AG20443 (cell line): ENCODE measurements around the gene LIMS2.
A peak's percentile ranks its signal among the peaks of the same experiment; 100 is the strongest.

Experiments used
- DNase-seq: peaks from one replicate; pipeline ENCODE4 v3.0.0; 2012; ENCODE audit warnings: low spot score, mixed read lengths

The LIMS2 gene

DNA sequence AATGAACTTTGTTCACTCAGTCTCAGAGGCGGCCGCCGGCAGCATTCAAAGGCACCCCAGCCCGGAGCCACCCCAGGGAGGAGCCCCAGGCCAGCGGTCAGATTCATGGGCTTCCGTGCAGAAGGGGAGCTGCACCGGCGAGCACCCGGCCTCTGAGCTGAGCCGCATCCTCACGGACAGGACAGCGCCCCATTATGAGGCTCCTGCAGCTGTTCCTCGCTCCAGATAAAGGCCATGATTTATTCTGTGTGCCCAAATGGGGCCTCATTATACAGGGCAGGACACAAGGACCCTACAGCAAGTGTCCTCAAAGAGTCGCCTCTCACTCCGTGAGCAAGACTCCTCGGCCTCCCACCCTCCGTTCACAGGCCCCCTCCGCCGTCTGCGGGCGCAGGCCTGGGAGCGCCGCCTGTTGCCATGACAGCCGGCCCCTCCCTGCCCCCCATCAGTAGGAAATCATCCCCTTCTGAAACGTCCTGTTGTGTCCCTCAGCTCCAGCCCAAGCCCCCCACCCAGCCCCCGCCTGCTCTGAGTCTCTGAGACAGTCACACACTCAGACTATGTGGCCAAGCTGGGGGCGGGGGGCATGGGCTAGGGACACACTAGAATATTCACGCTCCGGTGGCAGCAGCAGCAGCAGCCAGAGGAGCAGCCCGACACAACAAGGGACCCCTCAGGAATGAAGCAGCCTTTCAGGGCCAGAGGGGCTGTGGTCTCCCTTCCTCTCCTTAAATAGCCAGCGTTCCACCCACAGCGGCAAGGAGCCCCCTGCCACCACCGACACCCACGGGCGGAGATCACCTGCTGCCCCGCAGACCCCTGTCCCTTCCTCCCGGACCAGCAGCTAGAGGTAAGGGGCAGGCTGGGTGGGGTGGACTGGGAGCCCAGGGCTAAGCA is 29.7 kb downstream of the LIMS2 start, which contains the start of gene GPR17:
GPR17 (plus strand) TSS at position 759 of the 897 bp plus-strand sequence. CDS start 4,583 bp downstream, outside the sequence.
- DNase-seq: no peak

DNA sequence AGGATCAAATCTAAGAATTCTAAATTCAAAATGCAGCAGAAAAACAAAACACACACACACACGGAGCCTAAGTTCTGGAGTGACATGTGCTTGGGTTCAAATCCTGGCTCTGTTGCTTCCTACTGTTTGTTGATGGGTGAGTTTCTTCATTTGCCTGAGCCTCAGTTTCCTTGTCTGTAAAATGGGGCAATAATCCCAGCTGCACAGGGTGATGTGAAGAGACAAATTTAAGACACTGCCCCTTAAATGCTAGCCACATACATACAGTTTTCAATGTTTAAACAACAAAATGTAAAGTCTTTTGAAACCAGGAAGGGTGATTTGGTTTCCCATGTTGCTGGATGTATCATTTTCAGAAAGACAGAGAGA is 30.3 kb downstream of the LIMS2 start:
- DNase-seq: no peak

GRCh38 chr2:127644066-127645025 is 31.0 kb downstream of the LIMS2 start:
- DNase-seq: no peak

DNA sequence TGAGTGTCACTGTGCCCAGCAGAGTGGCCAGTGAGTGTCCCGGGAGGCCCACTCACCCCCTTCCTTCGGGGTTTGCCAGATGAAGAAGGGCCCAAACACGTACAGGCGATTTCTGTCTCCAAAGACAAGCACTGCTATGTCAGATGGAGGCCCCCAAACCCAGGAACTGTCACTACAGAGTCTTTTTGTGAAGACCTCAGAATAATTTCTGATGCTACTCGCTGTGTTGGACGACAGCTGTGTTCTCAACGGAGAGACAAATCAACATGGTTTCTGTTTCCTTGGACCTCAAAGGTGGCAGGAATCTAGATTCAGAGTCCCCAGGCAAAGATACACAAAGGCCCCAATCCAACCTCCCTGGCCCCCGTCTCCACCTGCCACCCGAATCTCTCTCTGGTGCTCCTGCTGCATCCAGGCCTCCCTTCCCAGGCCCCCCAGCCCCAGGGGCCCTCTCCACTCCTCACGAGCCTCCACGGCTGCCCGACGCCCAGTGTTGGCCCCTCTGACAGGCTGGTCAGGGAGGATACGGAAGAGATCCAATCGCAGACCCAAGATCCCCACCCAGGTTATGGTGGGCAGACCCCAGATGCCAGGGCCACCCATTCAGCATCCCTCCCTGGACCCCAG is 31.8 kb downstream of the LIMS2 start:
- no peak for DNase-seq

GRCh38 chr2:127642706-127643438 is 32.5 kb downstream of the LIMS2 start:
- DNase-seq: no peak

GRCh38 chr2:127641846-127642507 is 33.4 kb downstream of the LIMS2 start:
- DNase-seq: no peak

DNA sequence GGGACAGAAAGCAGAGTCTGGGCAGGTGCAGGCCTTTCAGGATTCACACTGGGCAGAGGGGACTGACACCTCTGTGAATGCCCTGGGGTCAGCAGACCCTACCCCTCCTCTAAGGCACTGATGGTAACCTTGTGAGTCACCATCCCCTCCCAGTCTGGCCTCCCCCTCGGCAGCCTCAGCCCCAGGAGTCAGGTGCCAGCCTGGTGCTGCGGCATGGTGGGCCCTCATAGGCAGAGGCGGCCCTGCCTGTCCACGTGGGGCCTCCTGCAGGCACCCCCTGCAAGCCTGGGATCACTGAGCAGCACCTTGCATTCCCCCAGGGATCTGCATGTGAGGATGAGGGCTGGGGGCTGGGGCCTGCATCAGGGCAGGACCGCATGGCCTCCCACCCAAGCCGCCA is 34.2 kb downstream of the LIMS2 start:
- DNase-seq: no peak

DNA sequence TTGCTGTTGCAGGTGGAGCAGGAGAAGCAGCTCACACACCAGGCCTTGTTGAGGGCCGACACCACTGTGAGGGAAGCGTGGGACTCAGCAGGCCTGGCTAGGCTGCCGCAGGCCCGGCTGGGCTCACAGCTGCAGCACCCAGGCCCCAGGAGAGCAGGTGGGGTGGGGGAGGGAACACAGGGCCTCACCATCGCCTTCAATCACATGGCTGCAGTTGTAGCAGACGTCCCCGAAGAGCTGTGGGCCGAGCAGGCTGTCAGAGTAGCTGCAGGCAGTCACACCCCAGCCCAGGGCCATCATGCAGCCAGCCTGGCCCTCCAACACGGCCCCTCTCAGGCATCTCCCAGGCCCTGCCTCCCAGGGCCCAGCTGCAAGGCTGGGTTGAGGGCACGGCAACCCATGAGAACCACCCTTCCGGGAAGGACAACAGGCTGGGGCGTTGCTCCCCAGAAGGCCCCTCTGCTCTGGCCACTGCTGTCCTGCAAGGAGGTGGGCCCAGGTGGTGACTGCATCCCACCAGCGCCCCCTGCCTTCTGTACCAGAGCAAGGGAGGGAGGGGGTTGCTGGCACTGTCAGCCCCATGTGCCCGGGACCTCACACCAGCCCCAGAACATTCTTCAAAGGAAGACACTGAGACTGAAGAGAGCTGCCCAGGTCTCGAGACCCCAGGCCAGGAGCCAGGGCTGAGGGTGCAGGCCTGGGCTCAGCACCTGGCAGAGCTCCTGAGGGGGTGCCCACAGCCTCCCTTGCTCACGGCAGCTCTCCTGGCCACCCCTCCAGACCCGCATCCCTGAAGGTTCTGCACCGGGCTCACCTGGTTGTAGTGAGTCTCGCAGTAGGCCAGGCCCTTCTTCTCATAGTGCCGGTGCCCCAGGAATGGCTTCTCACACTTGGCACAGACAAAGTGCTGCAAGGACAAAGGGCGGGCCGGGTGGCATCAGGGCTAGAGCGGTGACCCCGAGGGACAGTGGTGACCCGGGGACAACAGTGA is 35.0 kb downstream of the LIMS2 start:
- no peak for DNase-seq

DNA sequence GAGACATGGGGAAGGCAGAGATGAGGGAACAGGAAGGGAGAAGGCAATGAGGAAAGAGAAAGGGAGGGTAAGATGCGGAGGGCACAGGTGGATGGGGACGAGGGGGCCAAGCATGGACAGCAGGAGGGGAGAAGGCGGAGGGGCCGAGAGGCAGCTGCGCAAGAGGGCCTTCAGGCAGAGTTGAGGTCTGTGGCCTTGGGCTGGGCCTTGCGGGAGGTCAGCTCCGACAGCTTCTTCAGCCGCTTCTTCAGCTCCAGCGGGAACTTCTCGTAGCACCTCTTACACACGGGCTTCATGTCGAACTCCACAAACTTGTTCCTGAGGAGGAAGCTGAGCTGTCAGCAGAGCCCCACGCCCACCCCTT is 36.2 kb downstream of the LIMS2 start:
- DNase-seq: no peak

DNA sequence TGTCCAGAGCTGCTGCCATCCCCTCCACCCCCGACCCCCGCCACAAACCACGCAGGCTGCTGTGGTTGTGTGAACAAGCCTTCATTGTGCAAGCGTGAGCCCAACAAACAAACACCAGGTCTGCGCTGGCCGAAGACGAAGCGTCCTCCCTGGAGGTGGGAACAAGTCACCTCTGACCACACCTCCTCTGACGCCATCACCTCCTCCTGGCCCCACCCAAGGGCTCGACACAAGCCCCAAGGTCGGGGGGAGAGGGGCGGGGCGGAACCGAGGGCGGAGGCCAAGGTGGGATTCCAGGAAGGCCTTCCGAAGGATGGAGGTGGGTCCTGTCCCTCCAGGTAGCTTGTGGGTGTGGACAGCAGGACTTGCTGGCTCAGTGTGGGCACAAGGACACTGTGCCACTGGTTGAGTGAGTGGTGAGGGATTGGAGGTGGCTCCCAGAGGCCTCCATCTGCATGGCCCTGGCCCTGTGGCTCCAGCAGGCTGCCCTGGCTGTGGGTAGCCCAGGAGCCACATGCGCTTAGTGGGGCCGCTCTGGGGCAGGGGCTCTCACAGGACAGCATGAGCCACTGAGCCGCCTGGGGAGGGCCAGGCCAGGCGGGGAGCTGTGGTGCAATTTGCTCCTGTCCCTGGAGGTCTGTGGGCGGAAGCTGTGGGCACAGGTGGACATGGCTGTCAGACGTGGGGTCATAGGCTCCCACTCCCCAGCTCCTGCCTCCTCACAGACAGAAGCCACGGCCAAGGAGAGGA is 36.8 kb downstream of the LIMS2 start:
- no peak for DNase-seq

- peak; percentile 93 for DNase-seq
These were observed 37.5 kb downstream of the LIMS2 start for GRCh38 chr2:127637725-127638252.

DNA sequence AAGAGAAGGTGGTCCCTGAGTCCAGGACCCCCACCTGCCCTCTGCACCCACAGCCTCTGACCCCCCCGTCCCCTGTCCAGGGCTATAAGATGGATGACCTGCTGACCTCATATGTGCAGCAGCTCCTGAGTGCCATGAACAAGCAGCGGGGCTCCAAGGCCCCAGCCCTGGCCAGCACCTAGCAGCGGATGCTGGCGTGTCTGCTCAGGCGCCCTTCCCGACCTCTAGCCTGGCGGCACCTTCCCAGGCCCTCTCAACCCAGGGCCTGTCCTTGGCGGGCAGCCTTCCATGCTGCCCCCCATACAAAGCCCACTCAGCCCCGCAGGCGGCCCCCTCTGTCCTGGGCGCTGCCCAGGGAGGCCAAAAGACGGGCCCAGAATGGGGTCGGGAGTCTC is 38.1 kb downstream of the LIMS2 start:
- no peak for DNase-seq

- no peak for DNase-seq
These were observed 38.8 kb downstream of the LIMS2 start for GRCh38 chr2:127636248-127637235.

DNA sequence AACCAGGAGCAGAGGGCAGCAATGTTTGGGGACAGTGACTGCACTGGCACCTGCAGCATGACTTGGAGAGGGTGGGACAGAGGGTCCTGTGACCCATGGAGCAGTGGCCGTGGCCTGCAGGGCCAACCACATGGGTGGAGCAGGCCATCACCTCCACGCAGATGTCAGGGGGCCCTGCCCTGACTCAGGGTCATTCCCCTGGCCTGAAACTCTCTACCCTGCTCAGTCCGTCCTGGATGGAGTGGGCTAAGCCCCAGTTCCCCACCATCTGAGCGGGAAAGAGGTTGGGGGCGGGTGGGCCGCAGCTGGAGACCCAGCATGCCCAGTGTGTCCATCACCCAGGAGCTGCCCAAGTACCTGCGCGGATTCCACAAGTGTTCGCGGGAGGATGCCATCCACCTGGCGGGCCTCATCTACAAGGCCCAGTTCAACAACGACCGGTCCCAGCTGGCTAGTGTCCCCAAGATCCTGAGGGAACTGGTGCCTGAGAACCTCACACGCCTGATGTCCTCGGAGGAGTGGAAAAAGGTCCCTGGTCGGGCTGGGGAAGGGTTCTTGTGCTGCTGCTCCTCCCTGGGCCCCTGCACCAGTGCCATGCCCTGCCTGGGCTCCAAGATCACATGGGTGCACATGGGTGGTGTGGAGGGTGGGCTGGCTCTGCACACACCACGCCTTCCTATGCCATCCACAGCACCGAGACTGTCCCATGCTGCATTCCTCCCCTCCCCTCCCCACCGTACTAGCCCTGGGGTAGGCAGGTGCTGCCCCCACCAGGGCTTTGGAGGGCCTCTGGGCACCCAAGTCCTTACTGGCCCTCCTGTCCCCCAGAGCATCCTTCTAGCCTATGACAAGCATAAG is 39.7 kb downstream of the LIMS2 start:
- DNase-seq: no peak

GRCh38 chr2:127634626-127635379 is 40.5 kb downstream of the LIMS2 start:
- DNase-seq: no peak

GRCh38 chr2:127634066-127634617 is 41.2 kb downstream of the LIMS2 start:
- no peak for DNase-seq
